ENCODE data around the gene MGLL. TPM values are rescaled to one million over a fixed set of nuclear protein-coding genes. Genes with fewer than 3 reads are reported as not detected.

Gene MGLL
- total and polyA plus RNA-seq, 2 donors (not counting 1 experiment from before 2014, with no cell fraction given) = 1.7 to 6.9 TPM

GRCh38 chr3:127702151-127702578 is 120.2 kb downstream of the MGLL start:
- peaks cover 4% of the 10 kb centered on the region for H3K9me3 Mint-ChIP-seq (ENCODE audit: insufficient read depth)
- Histone ChIP-seq H3K9me3 (ENCODE audit: control extremely low read depth in 1 of 3, control insufficient read depth in 2 of 3, insufficient read depth in 1 of 3, low read length in 2 of 3) (peaks cover 0 to 7% (median 0%) of the 10 kb centered on the region in 3 donors), H3K27me3 (replicated peaks in 1 of 4; ENCODE audit: control extremely low read depth in 1 of 4, control insufficient read depth in 3 of 4, insufficient read depth in 4 of 4, low read length in 3 of 4) (no peaks in the 10 kb centered on the region), H4K20me1 (ENCODE audit: control insufficient read depth, insufficient read depth, low read length, poor library complexity, severe bottlenecking) (no peaks in the 10 kb centered on the region), H3K9ac (ENCODE audit: low read length) (no peak overlapping the region), H3K4me3 (ENCODE audit: control extremely low read depth in 1 of 5, extremely low read depth in 1 of 5, insufficient read depth in 1 of 5, low read depth in 2 of 5, low read length in 4 of 5) (no peak overlapping the region), H3K79me2 (ENCODE audit: control insufficient read depth, insufficient read depth, low read length) (no peaks in the 10 kb centered on the region), H2AFZ (ENCODE audit: insufficient read depth, low read depth, low read length, poor library complexity, severe bottlenecking) (no peak overlapping the region), H3K4me1 (ENCODE audit: control insufficient read depth in 2 of 2, insufficient read depth in 2 of 2, low read length in 2 of 2) (peaks cover 10 to 13% of the 10 kb centered on the region in 2 donors), H3K27ac (ENCODE audit: low read length in 2 of 2) (no peak overlapping the region), H3K36me3 (replicated peaks in 1 of 2; ENCODE audit: control extremely low read depth in 1 of 2, control insufficient read depth in 1 of 2, extremely low read depth in 1 of 2, insufficient read depth in 2 of 2, low read length in 1 of 2) (no peaks in the 10 kb centered on the region), H3K4me2 (replicated peaks; ENCODE audit: low read depth, low read length, poor library complexity, severe bottlenecking) (no peak overlapping the region)
- POLR2A ChIA-PET = no interaction called here
- peaks cover 15% of the 10 kb centered on the region for H3K4me1 Mint-ChIP-seq
- H3K27me3 Mint-ChIP-seq = no peaks in the 10 kb centered on the region
- no peak overlapping the region for H3K27ac Mint-ChIP-seq
- no peak for DNase-seq
- ATAC-seq (ENCODE audit: low read depth) = no peak
- no peak overlapping the region for H3K4me3 Mint-ChIP-seq
- TF ChIP-seq, protein P1, sequence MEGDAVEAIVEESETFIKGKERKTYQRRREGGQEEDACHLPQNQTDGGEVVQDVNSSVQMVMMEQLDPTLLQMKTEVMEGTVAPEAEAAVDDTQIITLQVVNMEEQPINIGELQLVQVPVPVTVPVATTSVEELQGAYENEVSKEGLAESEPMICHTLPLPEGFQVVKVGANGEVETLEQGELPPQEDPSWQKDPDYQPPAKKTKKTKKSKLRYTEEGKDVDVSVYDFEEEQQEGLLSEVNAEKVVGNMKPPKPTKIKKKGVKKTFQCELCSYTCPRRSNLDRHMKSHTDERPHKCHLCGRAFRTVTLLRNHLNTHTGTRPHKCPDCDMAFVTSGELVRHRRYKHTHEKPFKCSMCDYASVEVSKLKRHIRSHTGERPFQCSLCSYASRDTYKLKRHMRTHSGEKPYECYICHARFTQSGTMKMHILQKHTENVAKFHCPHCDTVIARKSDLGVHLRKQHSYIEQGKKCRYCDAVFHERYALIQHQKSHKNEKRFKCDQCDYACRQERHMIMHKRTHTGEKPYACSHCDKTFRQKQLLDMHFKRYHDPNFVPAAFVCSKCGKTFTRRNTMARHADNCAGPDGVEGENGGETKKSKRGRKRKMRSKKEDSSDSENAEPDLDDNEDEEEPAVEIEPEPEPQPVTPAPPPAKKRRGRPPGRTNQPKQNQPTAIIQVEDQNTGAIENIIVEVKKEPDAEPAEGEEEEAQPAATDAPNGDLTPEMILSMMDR (IDR thresholded peaks at IDR 0.05) = no peak
- TF ChIP-seq EZH2 (IDR thresholded peaks at IDR 0.05; ENCODE audit: borderline replicate concordance, insufficient read depth, low read depth, low read length, poor library complexity, severe bottlenecking) = no peak
- CTCF ChIA-PET = no interaction called here
- intact Hi-C loops (cut with micrococcal nuclease) = no loop called here
- 85% methylated on average over 4 of the region's 4 CpGs for WGBS (ENCODE audit: insufficient coverage)

GRCh38 chr3:127701280-127701911 is 120.9 kb downstream of the MGLL start:
- Histone ChIP-seq H3K4me1 (ENCODE audit: control insufficient read depth in 2 of 2, insufficient read depth in 2 of 2, low read length in 2 of 2) (peaks cover 10 to 20% of the 10 kb centered on the region in 2 donors), H3K36me3 (replicated peaks in 1 of 2; ENCODE audit: control extremely low read depth in 1 of 2, control insufficient read depth in 1 of 2, extremely low read depth in 1 of 2, insufficient read depth in 2 of 2, low read length in 1 of 2) (no peaks in the 10 kb centered on the region), H3K27ac (ENCODE audit: low read length in 2 of 2) (no peak overlapping the region), H3K79me2 (ENCODE audit: control insufficient read depth, insufficient read depth, low read length) (no peaks in the 10 kb centered on the region), H3K27me3 (replicated peaks in 1 of 4; ENCODE audit: control extremely low read depth in 1 of 4, control insufficient read depth in 3 of 4, insufficient read depth in 4 of 4, low read length in 3 of 4) (no peaks in the 10 kb centered on the region), H2AFZ (ENCODE audit: insufficient read depth, low read depth, low read length, poor library complexity, severe bottlenecking) (no peak overlapping the region), H3K9me3 (ENCODE audit: control extremely low read depth in 1 of 3, control insufficient read depth in 2 of 3, insufficient read depth in 1 of 3, low read length in 2 of 3) (peaks cover 0 to 11% (median 0%) of the 10 kb centered on the region in 3 donors), H3K4me2 (replicated peaks; ENCODE audit: low read depth, low read length, poor library complexity, severe bottlenecking) (no peak overlapping the region), H3K4me3 (ENCODE audit: control extremely low read depth in 1 of 5, extremely low read depth in 1 of 5, insufficient read depth in 1 of 5, low read depth in 2 of 5, low read length in 4 of 5) (no peak overlapping the region), H4K20me1 (ENCODE audit: control insufficient read depth, insufficient read depth, low read length, poor library complexity, severe bottlenecking) (no peaks in the 10 kb centered on the region), H3K9ac (ENCODE audit: low read length) (no peak overlapping the region)
- ChIA-PET CTCF (no interaction called here), POLR2A (no interaction called here)
- no peak for ATAC-seq (ENCODE audit: low read depth)
- DNase-seq = no peak
- TF ChIP-seq, protein P1 (IDR thresholded peaks at IDR 0.05) = no peak
- no peak for TF ChIP-seq EZH2 (IDR thresholded peaks at IDR 0.05; ENCODE audit: borderline replicate concordance, insufficient read depth, low read depth, low read length, poor library complexity, severe bottlenecking)
- no peak overlapping the region for H3K4me3 Mint-ChIP-seq
- intact Hi-C loops (cut with micrococcal nuclease) = no loop called here
- H3K9me3 Mint-ChIP-seq (ENCODE audit: insufficient read depth) = peaks cover 4% of the 10 kb centered on the region
- peaks cover 19% of the 10 kb centered on the region for H3K4me1 Mint-ChIP-seq
- H3K27me3 Mint-ChIP-seq = no peaks in the 10 kb centered on the region
- H3K27ac Mint-ChIP-seq = no peak overlapping the region
- 83% methylated on average over 10 of the region's 11 CpGs for WGBS (ENCODE audit: insufficient coverage)
